ENCODE results near the gene RAD9A. TPM values are rescaled to one million over a fixed set of nuclear protein-coding genes. Genes with fewer than 3 reads are reported as not detected.

The RAD9A gene
- total and polyA plus RNA-seq, 5 experiments from 2014 or later = 6.5 to 58.1 (median 9.4) TPM

GRCh38 chr11:67434395-67434881 lies 42.7 kb downstream of the RAD9A start:
- POLR2A ChIA-PET = interaction anchor here (1.0 to 31.8 kb wide), 7 partner anchors 14 to 68 kb away, joined by 3 to 2390 read pairs (median 126); partner anchors contain the start of genes AIP, CABP4, CARNS1 and CORO1B
- H3K36me3 Mint-ChIP-seq = peaks cover 0 to 38% (median 4%) of the 10 kb centered on the region in 3 donors
- no peaks in the 10 kb centered on the region for H3K27me3 Mint-ChIP-seq
- H3K27ac Mint-ChIP-seq = peak overlapping the region; percentile 81 to 97 (median 86)
- peak in 3 of 10 donors; percentile 35 to 51 (median 41) for DNase-seq
- H3K4me3 Mint-ChIP-seq = peak overlapping the region; percentile 41 to 100 (median 76)
- ATAC-seq = peak in 1 of 2 donors; percentile 5
- no peaks in the 10 kb centered on the region for H3K9me3 Mint-ChIP-seq
- peaks cover 23 to 77% (median 62%) of the 10 kb centered on the region in 4 donors for H3K4me1 Mint-ChIP-seq

GRCh38 chr11:67435031-67435726 lies 43.4 kb downstream of the RAD9A start:
- POLR2A ChIA-PET = interaction anchor here (1.0 to 31.8 kb wide), 7 partner anchors 15 to 70 kb away, joined by 3 to 2390 read pairs (median 126); partner anchors contain the start of genes AIP, CABP4, CARNS1 and CORO1B

GRCh38 chr11:67435727-67436458 lies 44.1 kb downstream of the RAD9A start:
- ATAC-seq = no peak
- no peaks in the 10 kb centered on the region for H3K9me3 Mint-ChIP-seq
- H3K4me3 Mint-ChIP-seq = peak overlapping the region; percentile 93 to 100 (median 96)
- POLR2A ChIA-PET = interaction anchor here (1.3 to 31.8 kb wide), 13 partner anchors 16 to 158 kb away, joined by 3 to 2390 read pairs (median 17); partner anchors contain the start of genes AIP, CABP4, CARNS1 and CDK2AP2
- H3K36me3 Mint-ChIP-seq = peaks cover 0 to 33% (median 4%) of the 10 kb centered on the region in 3 donors
- peak in 4 of 10 donors; percentile 21 to 36 (median 28) for DNase-seq
- H3K4me1 Mint-ChIP-seq = peaks cover 34 to 80% (median 73%) of the 10 kb centered on the region in 4 donors
- H3K27me3 Mint-ChIP-seq = no peaks in the 10 kb centered on the region
- H3K27ac Mint-ChIP-seq = peak overlapping the region; percentile 83 to 97 (median 96)

More at GRCh38 chr11:67435031-67435726, 43.4 kb downstream of the RAD9A start:
- Mint-ChIP-seq H3K9me3 (no peaks in the 10 kb centered on the region), H3K27me3 (no peaks in the 10 kb centered on the region), H3K4me1 (peaks cover 29 to 78% (median 68%) of the 10 kb centered on the region in 4 donors), H3K36me3 (peaks cover 0 to 34% (median 4%) of the 10 kb centered on the region in 3 donors), H3K27ac (peak overlapping the region; percentile 83 to 97 (median 93)), H3K4me3 (peak overlapping the region; percentile 78 to 100 (median 96))
- DNase-seq = peak in 3 of 10 donors; percentile 25 to 44 (median 35)
- ATAC-seq = no peak

GRCh38 chr11:67436459-67437081 lies 44.8 kb downstream of the RAD9A start:
- Mint-ChIP-seq H3K4me1 (peaks cover 38 to 81% (median 75%) of the 10 kb centered on the region in 4 donors), H3K27me3 (no peaks in the 10 kb centered on the region), H3K36me3 (peaks cover 0 to 30% (median 4%) of the 10 kb centered on the region in 3 donors), H3K4me3 (peak overlapping the region; percentile 93 to 100 (median 96)), H3K27ac (peak overlapping the region in 9 of 10 donors; percentile 91 to 97 (median 96)), H3K9me3 (no peaks in the 10 kb centered on the region)
- POLR2A ChIA-PET = interaction anchor here (1.0 to 31.8 kb wide), 18 partner anchors 16 to 169 kb away, joined by 3 to 2390 read pairs (median 9); partner anchors contain the start of genes AIP, CABP4, CARNS1 and CDK2AP2
- peak in 8 of 10 donors; percentile 48 to 80 (median 62) for DNase-seq
- peak; percentile 6 to 21 for ATAC-seq

- H3K9me3 Mint-ChIP-seq = no peaks in the 10 kb centered on the region
- DNase-seq (peak; percentile 67 to 92 (median 78)), ATAC-seq (peak; percentile 41 to 64)
- H3K27ac Mint-ChIP-seq = peak within 1 kb of the TSS; percentile 91 to 97 (median 96)
- peaks cover 35 to 81% (median 74%) of the 10 kb centered on the region in 4 donors for H3K4me1 Mint-ChIP-seq
- peaks cover 0 to 24% (median 4%) of the 10 kb centered on the region in 3 donors for H3K36me3 Mint-ChIP-seq
- no peaks in the 10 kb centered on the region for H3K27me3 Mint-ChIP-seq
- POLR2A ChIA-PET = interaction anchor here (1.0 to 31.8 kb wide), 19 partner anchors 17 to 169 kb away, joined by 3 to 2390 read pairs (median 8); partner anchors contain the start of genes AIP, CABP4, CARNS1 and CDK2AP2
- H3K4me3 Mint-ChIP-seq = peak within 1 kb of the TSS; percentile 93 to 100 (median 96)
Observed at GRCh38 chr11:67437082-67437808, 45.5 kb downstream of the RAD9A start, which contains the start of gene PTPRCAP. Gene PTPRCAP, minus strand, starts transcription at chr11:67437682. Its CDS starts 63 bp downstream, at chr11:67437619.

GRCh38 chr11:67437809-67438157 lies 46.0 kb downstream of the RAD9A start:
- ATAC-seq = no peak
- peak overlapping the region; percentile 87 to 97 (median 94) for H3K27ac Mint-ChIP-seq
- no peak for DNase-seq
- no peaks in the 10 kb centered on the region for H3K9me3 Mint-ChIP-seq
- peaks cover 0 to 22% (median 4%) of the 10 kb centered on the region in 3 donors for H3K36me3 Mint-ChIP-seq
- no peaks in the 10 kb centered on the region for H3K27me3 Mint-ChIP-seq
- H3K4me1 Mint-ChIP-seq = peaks cover 35 to 84% (median 73%) of the 10 kb centered on the region in 4 donors
- peak overlapping the region; percentile 93 to 100 (median 96) for H3K4me3 Mint-ChIP-seq
- POLR2A ChIA-PET = interaction anchor here (1.0 to 31.8 kb wide), 17 partner anchors 18 to 170 kb away, joined by 3 to 2390 read pairs (median 10); partner anchors contain the start of genes AIP, CABP4, CARNS1 and CDK2AP2

- no peaks in the 10 kb centered on the region for H3K27me3 Mint-ChIP-seq
- H3K27ac Mint-ChIP-seq = peak overlapping the region; percentile 92 to 97 (median 95)
- peaks cover 35 to 81% (median 70%) of the 10 kb centered on the region in 4 donors for H3K4me1 Mint-ChIP-seq
- DNase-seq (peak; percentile 59 to 83 (median 72)), ATAC-seq (peak; percentile 44 to 47)
- H3K36me3 Mint-ChIP-seq = peaks cover 0 to 22% (median 4%) of the 10 kb centered on the region in 3 donors
- peak overlapping the region; percentile 93 to 100 (median 96) for H3K4me3 Mint-ChIP-seq
- POLR2A ChIA-PET = interaction anchor here (1.1 to 31.8 kb wide), 16 partner anchors 18 to 171 kb away, joined by 3 to 2390 read pairs (median 10); partner anchors contain the start of genes AIP, CABP4, CARNS1 and CDK2AP2
- H3K9me3 Mint-ChIP-seq = no peaks in the 10 kb centered on the region
Observed at GRCh38 chr11:67438158-67438902, 46.5 kb downstream of the RAD9A start.

GRCh38 chr11:67439321-67440228 lies 47.8 kb downstream of the RAD9A start:
- H3K27me3 Mint-ChIP-seq = no peaks in the 10 kb centered on the region
- peaks cover 0 to 18% (median 4%) of the 10 kb centered on the region in 3 donors for H3K36me3 Mint-ChIP-seq
- POLR2A ChIA-PET = interaction anchor here (0.9 to 31.8 kb wide), 8 partner anchors 17 to 136 kb away, joined by 3 to 2390 read pairs (median 79); partner anchors contain the start of genes AIP, CABP4, CARNS1 and CDK2AP2
- DNase-seq = peak in 4 of 10 donors; percentile 22 to 35 (median 27)
- no peaks in the 10 kb centered on the region for H3K9me3 Mint-ChIP-seq
- no peak for ATAC-seq
- H3K27ac Mint-ChIP-seq = peak overlapping the region; percentile 91 to 97 (median 94)
- H3K4me1 Mint-ChIP-seq = peaks cover 31 to 79% (median 68%) of the 10 kb centered on the region in 4 donors
- peak overlapping the region; percentile 82 to 100 (median 96) for H3K4me3 Mint-ChIP-seq

Measured in naive thymus-derived CD8-positive, alpha-beta T cell (primary cell).